ENCODE measurements around the gene ZSWIM8.
"Not testable (repeated sequence)": the region's sequence is repeated elsewhere in the genome, so short reads cannot be mapped to it uniquely, and the experiment has no call there.

ZSWIM8 gene

GRCh38 chr10:73790886-73791625, 5.7 kb downstream of the ZSWIM8 start:
- no peak for FAIRE-seq
- DNase-seq (ENCODE audit: extremely low spot score, insufficient read length, low read depth): no peak

- no peak for FAIRE-seq
These were observed 6.5 kb downstream of the ZSWIM8 start for GRCh38 chr10:73791871-73792400.

GRCh38 chr10:73793456-73793855, 8.1 kb downstream of the ZSWIM8 start:
- DNase-seq (ENCODE audit: extremely low spot score, insufficient read length, low read depth) (no peak), FAIRE-seq (no peak)

More at GRCh38 chr10:73791871-73792400, 6.5 kb downstream of the ZSWIM8 start:
- no peak for DNase-seq (ENCODE audit: extremely low spot score, insufficient read length, low read depth)

DNA sequence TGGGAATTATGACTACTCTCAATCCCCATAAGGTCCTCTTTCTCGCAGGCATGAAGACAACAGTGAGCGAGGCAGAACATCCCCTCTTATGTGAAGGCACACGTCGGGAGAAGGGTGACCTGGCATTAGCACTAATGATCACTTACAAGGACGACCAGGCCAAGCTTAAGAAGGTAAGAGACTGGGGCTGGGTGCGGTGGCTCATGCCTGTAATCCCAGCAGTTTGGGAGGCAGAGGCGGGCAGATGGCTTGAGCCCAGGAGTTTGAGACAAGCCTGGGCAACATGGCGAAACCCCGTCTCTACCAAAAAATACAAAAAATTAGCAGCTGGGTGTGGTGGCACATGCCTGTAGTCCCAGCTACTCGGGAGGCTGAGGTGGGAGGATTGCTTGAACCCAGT, 10.1 kb downstream of the ZSWIM8 start:
- DNase-seq (ENCODE audit: extremely low spot score, insufficient read length, low read depth); FAIRE-seq: not testable (repeated sequence)

GRCh38 chr10:73796035-73796434, 10.6 kb downstream of the ZSWIM8 start:
- not testable (repeated sequence) for FAIRE-seq; DNase-seq (ENCODE audit: extremely low spot score, insufficient read length, low read depth)

GRCh38 chr10:73796766-73797165, 11.4 kb downstream of the ZSWIM8 start:
- FAIRE-seq (no peak), DNase-seq (ENCODE audit: extremely low spot score, insufficient read length, low read depth) (no peak)

DNA sequence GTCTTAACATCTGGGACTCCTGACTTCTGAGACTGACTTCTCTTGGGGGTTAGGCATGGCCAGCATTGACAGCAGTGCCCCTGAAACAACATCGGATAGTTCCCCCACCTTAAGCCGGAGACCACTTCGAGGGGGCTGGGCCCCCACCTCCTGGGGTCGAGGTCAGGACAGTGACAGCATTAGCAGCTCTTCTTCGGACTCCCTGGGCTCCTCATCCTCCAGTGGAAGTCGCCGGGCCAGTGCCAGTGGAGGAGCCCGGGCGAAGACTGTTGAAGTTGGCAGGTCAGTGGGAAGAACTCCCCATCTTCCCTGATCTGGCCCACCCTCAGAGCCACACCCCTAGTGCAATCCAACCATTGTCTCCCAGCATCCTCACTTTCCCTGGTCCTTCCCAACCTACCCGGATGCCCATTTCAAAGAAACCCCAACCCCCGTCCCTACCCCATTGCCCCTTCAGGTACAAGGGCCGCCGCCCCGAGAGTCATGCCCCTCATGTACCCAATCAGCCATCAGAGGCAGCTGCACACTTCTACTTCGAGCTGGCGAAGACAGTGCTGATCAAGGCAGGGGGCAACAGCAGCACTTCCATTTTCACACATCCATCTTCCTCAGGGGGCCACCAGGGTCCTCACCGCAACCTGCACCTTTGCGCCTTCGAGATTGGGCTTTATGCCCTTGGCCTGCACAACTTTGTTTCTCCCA, 12.1 kb downstream of the ZSWIM8 start:
- DNase-seq (ENCODE audit: extremely low spot score, insufficient read length, low read depth) (no peak), FAIRE-seq (no peak)

GRCh38 chr10:73798087-73798486, 12.7 kb downstream of the ZSWIM8 start:
- FAIRE-seq (no peak), DNase-seq (ENCODE audit: extremely low spot score, insufficient read length, low read depth) (no peak)

DNA sequence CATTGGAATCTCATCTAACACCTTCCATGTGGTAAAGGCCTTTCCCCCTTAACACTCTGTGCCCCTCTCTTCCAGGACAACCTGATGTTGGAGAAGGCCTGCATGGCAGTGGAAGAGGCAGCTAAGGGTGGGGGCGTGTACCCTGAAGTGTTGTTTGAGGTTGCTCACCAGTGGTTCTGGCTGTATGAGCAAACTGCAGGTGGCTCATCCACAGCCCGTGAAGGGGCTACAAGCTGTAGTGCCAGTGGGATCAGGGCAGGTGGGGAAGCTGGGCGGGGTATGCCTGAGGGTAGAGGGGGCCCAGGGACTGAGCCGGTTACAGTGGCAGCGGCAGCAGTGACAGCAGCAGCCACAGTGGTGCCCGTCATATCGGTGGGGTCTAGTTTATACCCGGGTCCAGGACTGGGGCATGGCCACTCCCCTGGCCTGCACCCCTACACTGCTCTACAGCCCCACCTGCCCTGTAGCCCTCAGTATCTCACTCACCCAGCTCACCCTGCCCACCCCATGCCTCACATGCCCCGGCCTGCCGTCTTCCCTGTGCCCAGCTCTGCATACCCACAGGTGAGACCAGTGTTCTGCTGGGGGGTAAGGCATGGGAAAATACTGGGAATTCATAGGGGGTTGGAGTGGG, 13.6 kb downstream of the ZSWIM8 start:
- no peak for DNase-seq (ENCODE audit: extremely low spot score, insufficient read length, low read depth)
- FAIRE-seq: no peak

- FAIRE-seq (no peak), DNase-seq (ENCODE audit: extremely low spot score, insufficient read length, low read depth) (no peak)
These were observed 14.6 kb downstream of the ZSWIM8 start for GRCh38 chr10:73799899-73800559.

GRCh38 chr10:73800560-73801252, 15.3 kb downstream of the ZSWIM8 start:
- no peak for FAIRE-seq
- no peak for DNase-seq (ENCODE audit: extremely low spot score, insufficient read length, low read depth)

GRCh38 chr10:73801253-73801590, 15.8 kb downstream of the ZSWIM8 start:
- FAIRE-seq (no peak), DNase-seq (ENCODE audit: extremely low spot score, insufficient read length, low read depth) (no peak)

GRCh38 chr10:73802276-73802991, 17.0 kb downstream of the ZSWIM8 start:
- no peak for FAIRE-seq
- no peak for DNase-seq (ENCODE audit: extremely low spot score, insufficient read length, low read depth)

GRCh38 chr10:73803680-73804286, 18.4 kb downstream of the ZSWIM8 start:
- peak; percentile 46 for DNase-seq (ENCODE audit: extremely low spot score, insufficient read length, low read depth)
- FAIRE-seq: peak; percentile 89

DNA sequence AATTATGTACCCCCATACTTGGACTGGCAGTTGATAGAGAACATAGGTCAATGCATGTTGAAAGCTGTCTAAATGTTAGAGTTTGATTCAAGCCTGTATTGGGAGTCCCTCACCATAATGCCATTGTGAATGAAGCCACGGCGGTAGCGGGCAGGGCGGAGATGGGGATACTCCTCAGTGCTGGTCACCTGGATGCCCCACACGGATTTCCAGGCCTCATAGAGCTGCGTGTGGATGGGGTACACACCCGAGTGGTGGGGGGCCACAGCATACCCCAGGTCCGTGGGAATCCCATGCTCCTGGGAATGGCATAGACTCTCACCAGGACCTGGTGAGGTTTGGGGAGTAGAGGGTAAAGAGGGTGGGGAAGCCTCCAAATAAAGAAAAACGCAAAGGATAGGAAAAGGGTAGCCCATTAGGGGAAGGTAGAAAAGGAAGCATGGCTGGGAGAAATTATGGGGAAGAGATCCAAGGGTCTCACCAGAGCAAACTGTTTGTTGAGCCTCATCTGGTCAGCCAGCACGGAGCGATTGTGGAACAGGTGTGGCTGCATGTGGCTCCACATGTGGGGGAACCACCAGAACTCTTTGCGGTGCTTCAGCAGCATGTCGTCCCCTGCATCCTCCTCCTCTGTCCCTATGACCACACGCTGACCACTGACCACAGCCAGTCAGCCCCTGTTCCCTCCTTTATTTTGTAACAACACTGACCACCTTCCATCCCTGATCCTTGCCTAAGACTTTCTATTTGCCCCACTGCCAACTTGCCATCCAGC, 21.0 kb downstream of the ZSWIM8 start:
- FAIRE-seq (no peak), DNase-seq (ENCODE audit: extremely low spot score, insufficient read length, low read depth) (no peak)

GRCh38 chr10:73807471-73807870, 22.1 kb downstream of the ZSWIM8 start:
- no peak for FAIRE-seq
- no peak for DNase-seq (ENCODE audit: extremely low spot score, insufficient read length, low read depth)

DNA sequence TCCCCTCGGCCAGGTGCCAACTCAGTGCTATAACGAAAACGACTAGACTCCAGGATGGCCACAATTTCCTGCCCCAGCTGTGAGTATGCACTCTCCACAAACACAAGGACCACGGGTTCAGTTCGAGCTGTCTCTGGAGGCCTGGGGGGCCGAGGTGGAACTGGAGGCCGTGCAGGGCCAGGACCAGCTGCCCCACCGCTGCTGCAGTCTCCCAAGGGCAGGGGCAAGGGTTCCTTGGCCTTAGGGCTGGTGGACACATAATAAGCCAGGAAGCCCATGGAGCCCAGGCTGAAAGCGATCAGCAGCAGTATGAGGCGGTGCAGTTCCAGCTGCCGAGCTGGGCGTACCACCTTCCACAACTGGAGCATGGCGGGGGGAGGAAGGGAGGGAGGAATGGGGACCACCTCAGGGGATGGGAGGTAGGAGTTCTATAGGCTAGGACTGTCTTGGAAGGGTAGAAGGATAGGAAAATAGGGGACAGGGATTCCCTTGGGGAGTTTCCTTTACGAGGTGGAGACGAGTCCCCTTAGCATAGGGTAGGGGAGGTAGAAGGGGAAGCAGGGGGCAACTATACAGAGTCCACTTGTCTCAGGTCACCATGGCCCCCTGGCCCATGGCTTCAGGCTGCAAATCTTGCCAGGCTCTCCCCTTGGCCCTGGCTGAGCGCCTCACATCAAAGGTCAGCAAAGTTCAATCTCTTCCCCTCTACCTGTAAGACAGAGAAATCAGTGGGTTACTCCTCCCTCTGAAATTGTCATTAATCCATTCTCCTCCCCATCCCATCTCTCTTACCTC, 22.8 kb downstream of the ZSWIM8 start:
- DNase-seq (ENCODE audit: extremely low spot score, insufficient read length, low read depth) (no peak), FAIRE-seq (no peak)

Measured in GM18507 (cell line).